Vagina (tissue), 2 donors: ENCODE measurements around the gene C15orf39.

ENCODE experiments used
- CTCF ChIP-seq, 3 experiments: fragments of 450-650 bp in 2 of 3; fragments of 200-600 bp in 1 of 3; sonication (generic) in 1 of 3; IDR thresholded peaks; one replicate each; pipeline ENCODE4 v1.5.1; 2017 to 2019; ENCODE audit warnings: antibody characterized with exemption in 3 of 3, mild to moderate bottlenecking in 2 of 3, moderate library complexity in 2 of 3
- POLR2A ChIP-seq, 2 donors: fragments of 450-650 bp; IDR thresholded peaks; one replicate each; pipeline ENCODE4 v1.6.1; 2017; ENCODE audit warnings: antibody characterized with exemption in 2 of 2, mild to moderate bottlenecking in 2 of 2, moderate library complexity in 2 of 2
- POLR2AphosphoS5 ChIP-seq, 2 donors: sonication (generic); formaldehyde crosslinking; IDR thresholded peaks; one replicate each; pipeline ENCODE4 v1.9.0; 2017; ENCODE audit warnings: antibody characterized with exemption in 2 of 2, mild to moderate bottlenecking in 2 of 2, low read depth in 1 of 2; ENCODE audit not compliant: insufficient read depth in 1 of 2

- no peak for TF ChIP-seq CTCF (IDR thresholded peaks at IDR 0.05)
- TF ChIP-seq POLR2AphosphoS5 (IDR thresholded peaks at IDR 0.05; ENCODE audit: insufficient read depth in 1 of 2, low read depth in 1 of 2): no peak
- TF ChIP-seq POLR2A (IDR thresholded peaks at IDR 0.05): no peak
Measured at GRCh38 chr15:75229191-75230015, 27.7 kb downstream of the C15orf39 start.
